ENCODE data around the gene NUDT8.

The NUDT8 gene, protein sequence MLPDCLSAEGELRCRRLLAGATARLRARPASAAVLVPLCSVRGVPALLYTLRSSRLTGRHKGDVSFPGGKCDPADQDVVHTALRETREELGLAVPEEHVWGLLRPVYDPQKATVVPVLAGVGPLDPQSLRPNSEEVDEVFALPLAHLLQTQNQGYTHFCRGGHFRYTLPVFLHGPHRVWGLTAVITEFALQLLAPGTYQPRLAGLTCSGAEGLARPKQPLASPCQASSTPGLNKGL

DNA sequence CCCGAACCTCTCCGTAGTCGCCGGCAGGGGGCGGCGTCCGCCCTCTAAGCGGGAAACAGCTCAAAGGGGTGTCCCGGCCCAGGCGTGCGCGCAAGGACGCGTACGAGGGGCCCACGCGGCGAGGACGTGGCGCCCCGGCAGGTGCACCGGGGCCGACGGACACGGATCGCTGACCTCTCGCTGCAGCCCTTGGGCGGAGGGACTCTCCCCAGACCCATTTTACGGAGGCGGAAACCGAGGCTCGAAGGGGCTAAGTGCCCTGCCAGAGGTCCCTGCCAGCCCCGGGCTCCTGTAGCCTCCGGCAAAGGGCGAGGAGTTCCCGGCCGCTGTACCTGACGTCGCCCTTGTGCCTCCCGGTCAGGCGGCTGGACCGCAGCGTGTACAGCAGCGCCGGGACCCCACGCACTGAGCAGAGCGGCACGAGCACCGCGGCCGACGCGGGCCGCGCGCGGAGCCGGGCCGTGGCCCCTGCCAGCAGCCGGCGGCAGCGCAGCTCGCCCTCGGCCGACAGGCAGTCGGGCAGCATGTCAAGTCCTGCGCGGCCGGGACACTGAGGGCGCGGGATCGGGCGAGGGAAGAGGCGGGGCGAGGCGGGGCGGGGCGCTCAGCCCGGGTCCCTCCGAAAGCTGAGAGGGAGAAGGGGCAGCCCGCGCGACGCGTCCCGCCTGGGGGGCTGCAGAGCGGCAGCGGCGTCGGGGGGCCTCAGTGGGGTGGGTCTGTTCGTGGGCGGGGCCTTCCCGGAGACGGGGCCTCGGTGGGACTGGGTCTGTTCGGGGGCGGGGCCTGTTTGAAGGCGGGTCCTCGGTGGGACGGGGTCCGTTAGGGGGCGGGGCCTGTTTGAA lies at the start of gene NUDT8:
TSS of gene NUDT8 (minus strand) at position 552 of the 842 bp plus-strand sequence. CDS start at position 526, 26 bp downstream.
- peak; percentile 71 for DNase-seq (ENCODE audit: low spot score)

DNA sequence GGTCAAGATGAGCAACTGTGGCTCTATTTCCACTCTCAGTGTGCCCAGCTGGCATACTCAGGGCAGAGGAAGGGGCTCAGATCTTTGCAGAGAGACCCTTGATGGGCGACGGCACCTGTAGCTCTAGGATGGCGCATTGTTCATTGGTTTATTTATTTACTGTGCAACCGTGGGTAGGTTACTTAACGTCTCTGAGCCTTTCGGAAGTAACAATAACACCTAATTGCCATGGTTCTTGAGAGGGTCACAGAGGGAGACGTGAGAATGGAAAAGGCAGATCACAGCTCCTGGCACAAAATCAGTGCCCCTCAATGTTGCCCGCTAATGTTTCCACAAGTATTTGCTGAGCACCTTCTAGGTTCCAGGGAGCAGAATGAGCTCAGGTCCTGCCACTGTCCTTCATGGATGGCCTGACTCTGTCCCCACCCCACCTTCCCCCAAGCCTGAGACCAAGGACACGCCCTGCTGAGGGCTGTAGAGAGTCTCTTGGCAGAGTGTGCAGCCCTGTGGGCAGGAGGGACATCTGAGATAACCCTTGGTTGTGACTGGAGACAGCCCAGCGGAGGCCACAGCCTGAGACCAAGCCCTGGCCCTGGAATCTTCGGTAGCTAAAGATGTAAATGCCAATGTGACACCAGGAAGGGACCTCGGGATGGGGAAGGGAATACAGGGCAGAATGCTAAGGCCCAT lies 45.5 kb upstream of the NUDT8 start:
- no peak for DNase-seq (ENCODE audit: low spot score)

DNA sequence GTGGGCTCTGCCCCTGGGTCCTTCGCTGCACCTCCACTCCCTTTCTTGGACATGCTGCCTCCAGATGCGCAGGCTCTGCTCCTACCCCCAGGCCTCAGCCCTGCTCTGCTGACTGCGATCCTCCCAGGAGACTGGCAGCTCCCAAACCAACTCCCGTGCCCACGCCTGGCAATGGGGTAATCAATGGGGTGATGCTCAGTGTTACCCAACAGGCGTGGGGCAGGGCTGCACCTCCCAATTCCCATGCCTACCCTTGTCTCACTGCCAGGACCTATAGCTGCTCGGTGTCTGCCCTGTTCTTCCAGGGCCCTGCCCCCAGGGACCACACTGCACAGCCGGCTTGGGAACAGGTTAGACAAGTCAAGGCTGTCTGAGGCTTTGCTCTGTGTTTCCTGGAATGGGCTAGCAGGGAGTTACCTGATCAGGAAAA lies 44.7 kb upstream of the NUDT8 start, which contains the start of gene ALDH3B2:
TSS of gene ALDH3B2 (minus strand) at position 182 of the 430 bp plus-strand sequence. CDS start 7,688 bp downstream, outside the sequence.
- DNase-seq (ENCODE audit: low spot score) = no peak

DNA sequence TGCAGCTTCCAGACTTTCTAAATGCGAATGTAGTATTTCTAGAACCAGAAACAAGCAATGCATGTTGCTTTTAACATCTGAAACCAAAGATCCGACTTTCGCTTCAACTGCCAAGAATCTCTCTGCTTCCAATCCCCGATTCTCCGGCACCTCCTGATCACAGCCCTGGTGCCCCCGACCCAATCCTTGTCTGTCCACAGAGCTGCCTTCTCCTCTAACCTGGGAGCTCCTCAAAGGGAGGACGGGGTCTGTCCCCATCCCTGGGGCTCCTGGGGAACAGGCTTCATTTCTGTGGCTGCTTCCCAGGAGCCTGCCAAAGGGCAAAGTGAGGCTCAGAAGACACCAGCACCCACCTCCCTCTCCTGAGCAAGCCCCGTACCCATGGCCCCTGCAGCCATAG lies 44.2 kb upstream of the NUDT8 start:
- DNase-seq (ENCODE audit: low spot score) = no peak

DNA sequence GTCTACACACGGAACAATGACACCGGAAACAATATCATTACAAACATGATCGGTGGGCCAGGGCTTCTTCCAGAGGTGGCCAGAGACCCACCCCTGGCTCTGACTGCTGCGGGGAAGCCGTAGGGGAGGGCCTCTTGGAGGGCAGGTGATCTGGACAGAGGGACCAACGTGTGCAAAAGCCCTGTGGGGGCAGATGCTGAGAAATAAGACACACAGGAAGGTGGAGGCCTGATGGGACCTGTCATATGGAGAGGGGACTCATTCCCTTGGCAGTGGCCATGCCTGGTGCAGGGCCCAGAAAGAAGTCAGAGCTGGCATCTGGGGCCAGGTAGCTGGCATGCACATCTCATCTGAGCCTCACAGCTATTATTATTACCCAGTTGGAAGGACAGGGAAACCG lies 43.6 kb upstream of the NUDT8 start:
- no peak for DNase-seq (ENCODE audit: low spot score)

DNA sequence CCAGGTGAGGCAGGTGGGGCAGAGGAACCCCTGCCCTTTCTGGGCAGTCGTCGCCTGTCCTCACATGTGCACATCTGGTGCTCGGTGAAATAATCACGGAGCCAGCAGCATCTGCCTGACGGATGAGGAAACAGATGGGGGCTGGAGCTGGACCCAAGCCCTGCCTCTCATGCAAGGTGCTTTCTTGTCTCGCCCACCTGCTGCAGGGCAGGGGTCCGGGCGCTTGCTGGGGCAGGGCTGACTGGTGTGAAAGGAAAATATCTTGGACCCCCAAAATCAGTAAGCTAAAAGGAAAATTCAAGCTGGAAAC lies 41.4 kb upstream of the NUDT8 start:
- no peak for DNase-seq (ENCODE audit: low spot score)

DNA sequence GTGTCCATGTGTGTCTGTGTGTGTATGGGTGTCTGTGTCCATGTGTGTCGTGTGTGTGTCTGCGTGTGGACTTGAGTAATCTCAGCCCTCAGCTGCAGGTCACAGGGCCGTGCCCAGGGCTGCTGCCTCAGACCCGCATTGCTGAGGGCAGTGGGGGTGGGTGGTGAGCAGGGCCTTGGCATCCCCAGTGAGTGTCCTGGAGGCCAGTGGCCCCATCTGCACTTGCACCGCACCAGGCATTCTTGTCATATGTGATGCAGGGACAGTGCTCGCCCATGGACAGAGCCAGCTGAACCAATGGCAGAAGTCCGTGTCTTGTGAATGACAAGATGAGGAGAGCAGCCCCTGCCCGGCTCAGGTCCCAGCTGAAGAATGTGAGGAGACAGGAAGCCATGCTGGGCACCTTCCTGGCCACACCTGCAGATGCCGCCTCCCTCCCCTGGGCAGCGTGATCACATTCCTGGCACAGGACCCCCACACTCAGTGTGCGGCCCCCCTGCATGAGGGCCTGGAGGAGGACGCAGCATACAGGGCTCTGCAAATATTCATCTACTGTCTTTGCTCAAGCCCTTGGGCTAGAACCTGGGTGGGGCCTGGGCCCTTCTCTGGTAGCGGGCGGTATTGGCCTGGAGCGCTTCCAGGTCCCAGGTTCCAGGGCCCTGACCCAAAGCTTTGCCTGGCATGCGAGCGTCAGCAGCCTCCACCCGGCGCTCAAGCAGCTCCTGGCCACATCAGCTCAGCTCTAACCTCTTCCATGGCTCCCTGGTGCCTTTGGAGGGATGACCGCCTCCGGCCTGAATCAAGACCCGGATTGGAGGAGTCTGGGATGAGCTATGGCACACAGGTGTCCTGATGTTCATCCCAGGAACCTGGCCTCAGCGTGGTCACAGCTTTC lies 40.8 kb upstream of the NUDT8 start:
- no peak for DNase-seq (ENCODE audit: low spot score)

DNA sequence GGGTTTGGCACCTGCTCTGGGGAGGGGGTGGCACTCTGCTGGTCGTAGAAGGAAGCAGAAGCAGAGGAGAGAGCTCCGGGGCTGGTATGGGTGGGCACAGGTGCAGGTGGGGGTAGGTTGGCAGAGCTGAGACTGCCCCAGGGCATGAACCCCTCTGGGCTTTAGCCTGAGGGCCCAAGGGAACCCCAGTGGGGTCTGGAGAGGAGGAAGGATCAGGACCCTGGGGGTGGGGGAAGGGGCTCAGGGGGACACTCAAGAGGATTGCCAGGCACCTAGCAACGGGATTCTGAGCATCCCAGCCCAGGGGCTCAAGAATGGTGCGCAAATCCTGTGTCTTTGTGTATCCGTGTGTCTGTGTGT lies 38.4 kb upstream of the NUDT8 start:
- no peak for DNase-seq (ENCODE audit: low spot score)

DNA sequence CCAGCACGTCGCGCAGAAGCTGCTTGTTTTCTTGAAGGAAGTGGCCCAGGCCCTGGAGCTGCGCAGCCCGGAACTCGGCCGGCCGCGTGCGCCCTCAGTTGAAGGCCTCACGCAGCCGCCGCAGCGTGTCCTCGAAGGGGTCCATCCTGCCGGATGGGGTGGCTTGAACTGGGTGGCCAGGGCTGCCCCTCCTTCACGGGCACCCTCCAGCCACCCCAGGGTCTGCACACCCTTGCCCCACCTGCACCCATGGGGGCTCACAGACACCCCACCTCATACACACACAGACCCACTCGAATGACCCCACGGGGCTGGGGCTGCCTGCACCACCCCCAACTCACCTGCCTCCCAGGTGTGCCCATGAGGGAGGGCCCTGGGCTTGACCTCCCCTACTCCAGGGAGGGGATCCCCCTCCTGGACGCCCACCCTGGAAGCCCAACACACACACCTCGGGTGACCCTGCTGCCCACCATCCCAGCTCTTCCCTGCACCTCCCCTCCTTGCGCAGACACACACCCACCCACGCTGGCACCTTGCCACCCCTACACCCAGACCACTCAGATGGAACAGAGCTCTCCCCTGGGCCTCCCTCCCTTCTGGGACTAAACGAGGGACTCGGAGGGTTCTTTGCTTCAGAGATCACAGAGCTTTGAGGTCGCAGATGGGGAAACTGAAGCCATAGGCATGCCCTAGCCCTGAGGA lies 37.9 kb upstream of the NUDT8 start:
- DNase-seq (ENCODE audit: low spot score) = no peak

DNA sequence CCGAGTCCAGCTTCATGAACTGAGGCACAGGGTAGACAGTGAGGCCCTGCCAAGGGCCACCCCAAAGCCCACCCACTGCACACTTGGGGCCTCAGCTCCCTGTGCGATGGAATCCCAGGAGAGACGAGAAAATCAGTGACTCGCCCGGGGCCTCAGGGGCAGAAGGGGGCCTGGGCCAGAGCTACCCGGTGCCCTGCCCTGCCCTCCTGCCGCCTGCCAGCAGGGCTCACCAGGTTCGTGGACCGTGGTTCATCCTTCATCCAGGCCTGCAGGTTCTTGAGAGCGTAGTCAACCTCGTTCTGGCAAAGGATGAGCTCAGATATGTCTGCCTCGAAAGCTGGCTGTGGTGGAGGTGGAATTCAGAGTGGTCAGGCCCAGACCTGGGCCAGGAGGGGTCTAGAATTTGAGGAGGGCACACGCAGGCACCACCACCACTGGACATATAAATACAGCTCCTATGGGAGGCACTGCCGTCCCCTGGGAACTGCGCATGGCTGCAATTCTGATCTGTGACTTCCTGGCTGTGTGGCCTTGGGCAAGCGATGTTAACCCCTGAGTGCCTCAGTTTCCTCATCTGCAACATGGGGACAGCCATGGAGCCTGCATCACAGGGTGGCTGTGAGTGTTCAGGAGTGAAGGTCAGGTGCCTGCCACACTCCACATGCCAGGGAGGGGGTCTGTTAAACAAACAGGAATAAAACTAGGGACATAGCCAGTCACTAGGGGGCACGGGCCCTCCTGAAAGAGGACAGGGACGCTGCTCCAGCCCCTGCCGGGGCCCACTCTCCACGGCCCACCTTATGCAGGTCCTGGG lies 37.1 kb upstream of the NUDT8 start:
- no peak for DNase-seq (ENCODE audit: low spot score)

DNA sequence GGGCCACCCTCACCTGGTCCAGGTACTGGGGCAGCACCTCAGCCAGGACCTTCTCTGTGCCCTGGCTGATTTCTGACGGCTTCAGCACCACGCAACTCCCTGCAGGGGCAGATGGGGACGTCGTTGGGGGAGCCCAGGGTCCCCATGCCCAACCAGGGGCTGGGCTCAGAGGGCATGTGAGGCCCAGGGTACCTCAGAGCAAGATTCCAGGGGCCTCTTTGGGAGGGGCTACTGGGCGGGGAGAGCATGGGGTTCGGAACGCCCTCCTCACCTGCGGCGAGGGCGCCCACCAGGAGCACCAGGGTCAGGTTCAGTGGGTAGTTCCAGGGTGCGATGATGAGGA lies 36.5 kb upstream of the NUDT8 start:
- DNase-seq (ENCODE audit: low spot score) = no peak

DNA sequence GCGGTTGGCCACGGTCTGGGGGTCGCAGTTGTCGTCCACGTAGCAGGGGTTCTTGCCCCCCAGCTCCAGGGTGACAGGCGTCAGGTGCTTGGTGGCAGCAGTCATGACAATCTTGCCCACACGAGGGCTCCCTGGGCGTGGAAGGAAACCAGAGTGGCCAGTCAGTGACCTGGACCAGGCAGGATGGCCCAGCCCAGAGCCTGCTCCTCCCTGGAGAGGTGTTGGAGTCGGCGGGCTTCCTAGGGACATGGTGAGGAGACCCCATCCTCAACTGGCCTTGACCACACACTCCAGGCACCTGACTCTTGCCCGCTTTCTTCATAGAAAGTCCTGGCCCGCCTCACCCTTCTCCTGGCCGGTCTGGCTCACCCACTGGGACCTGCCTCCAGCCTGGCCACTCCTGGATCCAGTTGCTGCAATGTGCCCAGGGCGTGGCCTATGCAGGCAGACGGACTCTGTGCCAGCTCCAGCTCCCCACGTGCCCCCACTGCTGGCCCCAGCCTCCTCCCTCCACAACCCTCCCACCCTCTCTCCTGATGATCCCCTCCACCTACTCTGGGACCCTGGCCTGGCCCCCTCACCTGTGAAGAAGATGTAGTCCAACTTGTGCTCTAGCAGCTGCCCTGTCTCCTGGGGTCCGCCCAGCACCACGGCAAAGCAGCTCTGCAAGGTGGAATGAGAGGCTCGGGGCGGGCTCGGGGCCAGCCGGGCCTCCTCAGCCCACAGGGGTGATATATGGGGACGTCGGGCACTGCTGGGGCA lies 36.0 kb upstream of the NUDT8 start:
- no peak for DNase-seq (ENCODE audit: low spot score)

DNA sequence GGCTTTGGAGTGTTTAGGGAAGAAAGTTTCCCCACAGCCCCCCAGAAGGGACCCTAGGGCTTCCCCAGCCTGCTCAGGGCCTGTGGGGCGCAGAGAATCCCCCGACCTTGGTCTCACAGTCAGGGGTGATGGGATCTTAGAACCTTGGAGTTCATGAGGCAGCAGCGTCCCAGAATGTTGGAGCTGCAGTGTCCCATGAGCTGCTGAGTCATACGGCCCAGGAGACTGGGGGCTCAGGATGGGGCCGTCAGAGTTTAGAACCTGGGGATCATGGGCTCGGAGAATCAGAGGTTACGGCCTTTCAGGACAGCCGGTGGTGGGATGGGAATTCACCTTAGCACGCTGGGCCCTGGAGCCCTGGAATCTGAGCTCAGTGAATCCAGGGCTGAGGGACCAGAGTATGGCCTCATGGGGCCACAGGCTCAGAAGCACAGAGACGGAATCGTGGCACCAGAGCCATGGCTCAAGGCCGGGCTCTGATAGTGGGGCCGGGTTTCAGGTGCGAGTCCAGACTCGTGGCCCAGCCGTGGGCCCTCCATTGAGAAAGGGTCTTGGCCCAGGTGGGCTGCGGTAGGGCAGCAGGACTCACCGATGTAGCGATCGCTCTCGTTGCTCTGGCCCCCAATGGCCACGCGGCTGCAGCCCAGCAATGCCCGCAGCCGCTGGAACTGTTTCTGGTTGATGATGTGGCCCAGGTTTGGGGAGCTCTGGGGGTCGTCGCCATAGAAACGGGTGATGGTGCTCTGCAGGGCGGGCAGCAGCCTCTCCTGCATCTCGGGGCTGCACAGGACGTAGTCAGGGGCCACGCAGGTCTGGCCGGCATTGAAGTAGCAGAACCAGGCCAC lies 35.2 kb upstream of the NUDT8 start:
- no peak for DNase-seq (ENCODE audit: low spot score)

DNA sequence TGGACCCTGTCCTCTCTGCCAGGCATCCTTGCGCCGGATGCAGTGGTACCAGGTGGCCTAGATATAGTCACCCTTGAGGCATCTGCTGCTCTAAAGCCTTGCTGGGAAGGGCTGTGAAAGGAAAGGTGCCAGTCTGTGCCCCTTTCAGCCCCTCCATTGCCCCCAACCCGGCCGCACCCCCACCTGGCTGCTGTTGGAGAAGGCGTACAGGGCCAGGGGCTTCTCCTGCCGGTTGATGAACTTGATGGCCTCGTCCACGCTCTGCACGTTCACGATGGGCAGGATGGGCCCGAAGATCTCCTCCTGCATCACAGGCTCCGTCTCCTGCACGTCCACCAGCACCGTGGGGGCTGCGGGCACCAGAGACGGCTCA lies 34.5 kb upstream of the NUDT8 start:
- no peak for DNase-seq (ENCODE audit: low spot score)

DNA sequence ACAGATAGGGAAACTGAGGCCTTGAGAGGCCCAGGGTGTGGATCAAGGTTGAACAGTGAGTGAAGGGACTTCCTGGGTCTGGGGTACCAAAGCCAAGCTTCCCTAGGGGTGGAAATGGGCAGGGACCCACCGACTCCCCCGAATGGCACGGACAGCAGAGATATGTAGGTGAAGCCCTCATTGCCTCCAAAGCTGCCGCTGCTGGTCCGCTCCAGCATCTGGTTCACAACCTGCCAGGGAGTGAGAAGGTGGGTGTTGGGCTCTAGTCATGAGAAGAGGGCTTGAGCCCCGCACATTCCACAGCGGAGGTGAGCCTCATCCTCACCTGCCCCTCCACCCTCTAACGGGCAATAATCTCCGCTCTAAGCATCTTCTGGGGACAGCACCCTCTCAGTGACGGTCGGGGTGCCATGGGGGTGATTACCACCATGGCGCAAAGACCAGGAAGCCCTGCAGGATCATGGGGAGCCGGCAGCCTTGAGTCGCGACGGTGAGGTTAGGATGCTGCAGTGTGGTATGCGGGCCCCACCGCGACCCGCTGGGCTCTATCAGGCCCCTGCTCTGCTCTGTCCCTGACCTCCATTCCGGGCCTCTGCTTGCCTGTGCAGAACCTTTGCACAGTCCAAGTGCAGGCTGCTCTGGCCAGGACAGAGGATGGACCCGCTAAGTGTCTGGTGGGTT lies 33.9 kb upstream of the NUDT8 start:
- DNase-seq (ENCODE audit: low spot score) = no peak

DNA sequence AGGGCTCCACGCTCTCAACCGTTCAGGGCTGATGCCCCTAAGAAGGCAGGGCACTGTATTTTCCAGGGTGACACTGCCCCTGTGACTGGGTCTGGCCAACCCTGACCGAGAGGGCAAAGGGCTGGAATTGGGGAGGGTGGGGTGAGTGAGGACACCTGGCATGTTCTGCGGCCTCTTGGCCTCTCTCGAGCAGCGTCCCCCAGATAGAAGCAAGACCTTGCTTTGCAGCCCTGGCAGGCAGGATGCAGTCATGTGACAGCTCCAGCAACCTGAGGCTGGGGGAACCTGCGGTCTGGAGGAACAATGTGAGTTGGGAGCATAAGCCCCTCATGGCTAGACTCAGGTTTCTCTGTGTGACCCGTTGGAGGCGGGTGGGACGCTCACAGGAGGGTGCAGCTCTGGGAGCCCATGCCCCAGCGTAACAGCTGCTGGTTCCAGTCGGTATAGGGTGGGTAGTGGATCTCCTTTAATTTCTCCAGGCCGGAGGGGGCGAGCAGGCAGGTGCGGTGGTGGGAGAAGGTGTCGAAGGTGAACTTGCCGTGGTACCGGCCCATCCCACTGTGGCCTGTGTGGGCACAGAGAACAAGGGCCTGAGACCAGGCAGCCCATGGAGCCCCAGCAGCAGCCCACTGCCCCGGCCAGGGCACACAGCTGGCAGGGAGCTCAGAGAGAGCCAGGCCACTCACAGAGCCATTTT lies 33.2 kb upstream of the NUDT8 start:
- DNase-seq (ENCODE audit: low spot score) = no peak

DNA sequence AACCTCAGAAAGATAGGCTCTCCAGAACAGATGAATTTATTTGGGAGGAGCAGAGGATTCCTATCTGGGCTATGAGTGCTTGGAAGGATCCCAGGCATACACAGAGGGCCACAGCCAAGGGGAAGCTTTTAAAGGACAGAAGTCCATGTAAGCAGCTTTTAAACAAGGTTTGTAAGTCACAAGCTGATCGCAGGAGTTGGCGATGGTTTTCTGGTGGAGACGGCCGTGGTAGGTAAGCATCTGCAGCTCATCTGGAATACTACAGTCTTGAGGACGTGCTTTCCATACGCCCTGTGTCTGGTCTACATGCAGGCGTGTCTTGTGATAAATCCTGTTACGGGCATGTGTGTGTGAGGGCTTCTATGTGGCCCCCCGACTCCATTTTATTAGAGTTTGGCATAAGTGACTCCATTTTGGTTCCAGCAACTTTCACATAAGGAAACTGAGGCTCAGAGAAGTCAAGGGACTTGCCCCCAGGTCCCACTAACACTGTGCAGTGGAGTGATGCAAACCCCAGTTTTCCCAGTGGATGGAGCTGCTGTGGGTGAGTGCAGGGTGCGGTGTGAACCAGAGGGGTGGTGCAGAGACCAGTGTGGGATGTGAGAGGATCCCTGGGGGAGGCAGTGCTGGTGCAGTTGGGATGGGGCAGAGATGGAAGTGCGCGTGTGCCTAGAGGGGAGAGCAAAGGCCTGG lies 32.6 kb upstream of the NUDT8 start:
- DNase-seq (ENCODE audit: low spot score) = no peak
